Right forelimb (tissue), 1 donor: ENCODE measurements around the gene VSIG2.

Source experiments
- DNase-seq: peaks from one replicate; pipeline ENCODE4 v3.0.0-alpha.2; 2018

The VSIG2 gene

GRCh38 chr11:124718801-124719200 lies 33.3 kb downstream of the VSIG2 start:
- DNase-seq = no peak

GRCh38 chr11:124717786-124718651 lies 34.0 kb downstream of the VSIG2 start:
- DNase-seq = no peak

GRCh38 chr11:124717421-124717785 lies 34.7 kb downstream of the VSIG2 start:
- no peak for DNase-seq

GRCh38 chr11:124716591-124716990 lies 35.5 kb downstream of the VSIG2 start:
- DNase-seq = no peak

GRCh38 chr11:124712392-124712791 lies 39.7 kb downstream of the VSIG2 start:
- no peak for DNase-seq

GRCh38 chr11:124707829-124708228 lies 44.2 kb downstream of the VSIG2 start:
- no peak for DNase-seq

- no peak for DNase-seq
Observed at GRCh38 chr11:124700028-124700427, 52.0 kb downstream of the VSIG2 start.

- DNase-seq = no peak
Observed at GRCh38 chr11:124699547-124699946, 52.5 kb downstream of the VSIG2 start.
